IPS-11a (cell line): Measurements from ENCODE around the gene DGKQ.
A peak's percentile ranks its signal among the peaks of the same experiment; 100 is the strongest.
"Not testable (repeated sequence)": the region's sequence is repeated elsewhere in the genome, so short reads cannot be mapped to it uniquely, and the experiment has no call there.

ENCODE experiments used
- H3K4me3 ChIP-seq: one replicate; pipeline ENCODE4 v1.5.1; 2013; ENCODE audit warnings: low read depth, low read length, control low read depth

DGKQ gene

GRCh38 chr4:952881-953573 is 20.3 kb downstream of the DGKQ start:
- no peak overlapping the region for H3K4me3 ChIP-seq

DNA sequence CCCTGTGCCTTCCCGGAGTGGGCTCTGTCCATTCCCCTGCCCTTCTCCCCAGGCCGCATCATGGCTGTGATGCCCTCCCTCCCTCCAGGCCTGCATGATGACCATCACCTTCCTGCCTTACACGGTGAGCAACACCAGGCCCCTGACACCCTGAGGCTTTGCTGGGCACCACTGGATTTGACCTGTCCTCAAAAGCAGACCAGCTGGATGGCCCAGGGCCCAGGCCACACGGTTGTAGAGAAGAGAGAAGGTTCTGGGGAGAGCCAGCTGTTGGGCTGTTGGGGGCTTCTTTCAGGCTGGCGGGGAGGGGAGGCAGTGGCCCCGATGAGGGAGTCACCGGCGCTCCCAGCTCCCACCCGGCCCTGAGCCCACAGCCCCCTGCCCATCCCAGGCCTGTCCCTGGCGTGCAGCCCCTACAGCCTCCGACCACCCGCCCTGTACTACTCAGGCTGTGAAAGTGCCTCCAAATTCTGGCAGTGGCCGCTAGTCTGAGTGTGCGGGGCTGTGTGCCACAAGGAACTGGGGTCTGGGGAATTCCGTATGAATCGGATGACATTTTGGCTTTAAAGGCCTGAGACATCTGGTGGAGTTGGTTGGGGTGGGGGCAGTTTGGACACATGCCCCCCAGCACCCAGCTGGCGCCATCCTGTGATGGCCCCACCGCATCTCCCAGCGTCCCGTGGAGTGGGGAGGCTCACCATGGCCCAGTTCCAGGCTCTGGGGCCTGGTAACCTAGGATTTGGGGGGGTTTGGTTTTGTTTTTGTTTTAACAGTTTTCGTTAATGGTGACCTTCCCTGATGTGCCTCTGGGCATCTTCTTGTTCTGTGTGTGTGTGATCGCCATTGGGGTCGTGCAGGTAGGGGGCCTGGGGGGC is 21.5 kb downstream of the DGKQ start:
- no peak overlapping the region for H3K4me3 ChIP-seq

DNA sequence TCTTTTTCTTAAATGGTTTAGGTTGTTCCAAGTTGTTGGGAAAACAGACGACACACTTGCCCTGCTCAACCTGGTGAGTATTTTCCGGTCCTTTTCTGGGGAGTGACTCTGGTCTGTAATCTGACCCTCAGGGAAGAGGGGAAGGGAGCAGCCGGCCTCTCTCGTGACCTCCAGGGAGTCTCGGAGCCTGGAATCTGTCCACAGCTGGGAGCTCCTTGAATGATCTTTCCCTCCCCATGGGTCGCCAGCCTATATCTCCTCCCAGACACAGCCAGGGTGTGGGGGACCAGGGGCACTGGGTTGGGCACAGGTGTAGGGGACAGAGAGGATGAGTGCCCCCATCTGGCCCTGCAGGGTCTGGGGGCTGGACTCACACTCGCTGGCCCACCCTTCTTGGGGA is 22.2 kb downstream of the DGKQ start:
- H3K4me3 ChIP-seq: no peak overlapping the region

DNA sequence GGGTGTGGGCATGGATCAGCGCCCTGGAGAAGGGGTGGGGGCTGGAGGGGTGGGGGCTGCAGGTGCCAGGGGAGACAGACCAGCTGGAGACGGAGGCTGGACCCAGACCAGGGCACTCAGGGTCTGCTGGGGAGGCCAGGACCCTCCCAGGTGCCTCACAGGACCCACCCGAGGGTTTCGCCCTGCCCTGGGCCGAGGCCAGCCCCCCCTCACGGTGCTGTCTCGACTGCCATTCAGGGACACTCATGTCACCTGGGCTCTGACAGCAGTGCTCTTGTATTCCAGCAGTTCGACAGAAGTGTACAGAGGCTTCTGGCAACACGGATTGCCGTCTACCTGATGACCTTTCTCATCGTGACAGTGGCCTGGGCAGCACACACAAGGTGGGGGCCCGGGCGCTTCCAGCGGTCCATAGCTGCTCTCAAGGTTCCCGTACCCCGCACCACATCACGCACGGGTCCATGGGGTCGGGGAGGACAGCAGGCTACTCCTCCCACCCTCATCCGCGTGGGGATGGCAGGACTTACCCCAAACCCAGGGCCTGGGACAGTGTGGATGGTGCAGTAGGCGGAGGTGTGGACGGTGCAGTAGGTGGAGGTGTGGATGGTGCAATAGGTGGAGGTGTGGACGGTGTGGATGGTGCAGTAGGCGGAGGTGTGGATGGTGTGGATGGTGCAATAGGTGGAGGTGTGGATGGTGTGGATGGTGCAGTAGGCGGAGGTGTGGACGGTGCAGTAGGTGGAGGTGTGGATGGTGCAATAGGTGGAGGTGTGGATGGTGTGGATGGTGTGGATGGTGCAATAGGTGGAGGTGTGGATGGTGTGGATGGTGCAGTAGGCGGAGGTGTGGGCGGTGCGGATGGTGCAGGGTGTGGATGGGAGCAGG is 23.0 kb downstream of the DGKQ start:
- H3K4me3 ChIP-seq: no peak overlapping the region

- H3K4me3 ChIP-seq: no peak overlapping the region
Observed at GRCh38 chr4:949656-950055, 23.7 kb downstream of the DGKQ start.

- no peak overlapping the region for H3K4me3 ChIP-seq
Observed at GRCh38 chr4:948936-949300, 24.5 kb downstream of the DGKQ start.

GRCh38 chr4:948101-948935 is 25.1 kb downstream of the DGKQ start:
- no peak overlapping the region for H3K4me3 ChIP-seq

- H3K4me3 ChIP-seq: no peak overlapping the region
Observed at GRCh38 chr4:947491-947971, 25.8 kb downstream of the DGKQ start.

GRCh38 chr4:946517-947471 is 26.6 kb downstream of the DGKQ start:
- H3K4me3 ChIP-seq: no peak overlapping the region

DNA sequence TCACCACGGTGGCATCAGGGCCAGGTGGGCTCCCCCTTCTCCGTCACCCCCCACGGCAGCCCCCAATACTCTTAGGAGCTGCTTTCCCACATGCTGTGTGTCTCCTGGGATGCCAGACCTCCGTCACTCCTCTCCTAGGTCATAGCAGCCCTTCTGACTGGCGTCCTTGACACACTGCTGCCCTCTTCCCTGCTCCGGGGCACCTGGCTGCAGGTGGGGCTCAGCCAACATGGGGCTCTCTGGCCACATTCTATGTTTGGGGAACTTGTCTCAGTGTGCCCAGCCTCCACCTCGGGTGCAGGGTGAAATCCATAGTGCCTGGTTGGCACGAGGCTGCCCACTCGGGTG is 27.3 kb downstream of the DGKQ start:
- no peak overlapping the region for H3K4me3 ChIP-seq

GRCh38 chr4:945274-946102 is 27.9 kb downstream of the DGKQ start:
- H3K4me3 ChIP-seq: no peak overlapping the region

GRCh38 chr4:939508-939907 is 33.9 kb downstream of the DGKQ start:
- not testable (repeated sequence) for H3K4me3 ChIP-seq

DNA sequence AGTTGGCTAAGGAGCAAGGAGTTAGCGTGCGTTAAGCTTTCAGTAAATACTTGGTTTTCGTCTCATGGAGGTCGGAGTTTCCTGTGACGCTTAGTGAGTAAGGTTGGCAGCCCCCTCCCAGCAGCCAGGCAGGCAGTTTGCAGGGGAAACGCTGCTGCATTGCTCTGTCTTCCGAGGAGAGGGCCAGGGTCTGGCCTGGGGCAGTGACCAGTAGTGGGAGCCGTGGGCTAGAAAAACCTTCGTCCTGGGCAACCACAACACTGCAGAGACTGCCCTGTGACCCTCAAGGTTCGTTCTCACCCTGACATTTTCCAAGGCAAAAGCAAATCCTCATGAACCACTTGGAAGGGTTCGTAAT is 40.7 kb downstream of the DGKQ start:
- H3K4me3 ChIP-seq: peak overlapping the region; percentile 93

DNA sequence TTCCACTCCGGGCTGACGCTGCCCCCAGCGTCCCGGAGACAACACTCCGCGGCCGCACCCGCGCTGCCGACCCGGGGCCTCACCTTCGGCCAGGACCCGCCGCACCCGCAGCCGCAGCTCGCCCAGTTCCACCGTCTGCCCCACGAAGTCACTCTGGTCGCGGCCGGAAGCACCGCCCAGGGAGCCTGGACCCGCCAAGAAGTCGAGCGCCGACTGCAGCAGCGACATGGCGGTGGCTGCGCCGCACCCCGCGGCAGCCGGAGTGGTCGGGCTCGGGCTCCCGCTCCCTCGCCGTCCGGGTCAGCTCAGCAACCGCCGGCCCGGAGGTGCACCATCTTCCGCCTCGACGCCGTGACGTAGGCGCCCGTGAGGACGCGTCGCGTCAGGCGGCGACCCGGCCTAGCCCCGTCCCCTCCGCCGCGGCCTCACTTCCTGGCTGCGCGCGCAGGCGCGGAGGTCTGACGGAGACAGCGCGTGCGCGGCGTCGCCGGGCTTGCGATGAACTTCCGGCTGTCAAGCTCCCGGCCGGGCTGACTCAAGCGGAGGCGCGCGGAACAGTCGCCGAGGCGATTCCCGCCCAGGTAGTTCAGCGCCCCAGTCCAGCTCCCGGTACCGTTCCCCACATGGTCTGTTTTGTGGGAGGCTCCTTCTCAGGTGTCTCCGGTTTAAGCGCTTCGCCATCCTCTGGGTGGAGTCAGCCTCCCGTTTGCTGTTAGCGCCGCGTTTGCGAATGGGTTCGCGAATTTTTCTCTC is 41.2 kb downstream of the DGKQ start, which contains the start of the genes GAK and TMEM175:
Gene GAK (minus strand): TSS at position 357 of the 753 bp plus-strand sequence. CDS start 129 bp downstream, at position 228.
Gene TMEM175 (plus strand): TSS at position 501 of the 753 bp plus-strand sequence. CDS start 15,280 bp downstream, outside the sequence.
- peak within 1 kb of the TSS; percentile 93 for H3K4me3 ChIP-seq

- peak overlapping the region; percentile 93 for H3K4me3 ChIP-seq
Observed at GRCh38 chr4:931194-931959, 42.0 kb downstream of the DGKQ start.

GRCh38 chr4:930827-931193 is 42.6 kb downstream of the DGKQ start:
- peak overlapping the region; percentile 93 for H3K4me3 ChIP-seq

- no peak overlapping the region for H3K4me3 ChIP-seq
Observed at GRCh38 chr4:930028-930551, 43.3 kb downstream of the DGKQ start.
